ENCODE results near the gene RNF213.

GRCh38 chr17:80248894-80249710 is 11.6 kb upstream of the RNF213 start:
- no peak for TF ChIP-seq EZH2phosphoT487 (IDR thresholded peaks at IDR 0.05; ENCODE audit: borderline replicate concordance)
- no peak for TF ChIP-seq POLR2AphosphoS5 (IDR thresholded peaks at IDR 0.05; ENCODE audit: low read depth, low read length)
- no peak for TF ChIP-seq CTCF (IDR thresholded peaks at IDR 0.05 in 2 of 3, conservative IDR thresholded peaks at IDR 0.05 in 1 of 3; ENCODE audit: borderline replicate concordance in 1 of 3, insufficient read depth in 1 of 3, low read depth in 2 of 3, low read length in 2 of 3)
- TF ChIP-seq EGR1 (IDR thresholded peaks at IDR 0.05; ENCODE audit: low read depth), result no peak
- no peak for TF ChIP-seq ZFX (IDR thresholded peaks at IDR 0.05)
- no peak for TF ChIP-seq FOSL1 (IDR thresholded peaks at IDR 0.05; ENCODE audit: low read depth)
- no peak for TF ChIP-seq EZH2 (IDR thresholded peaks at IDR 0.05)
- no peak for TF ChIP-seq POLR2A (IDR thresholded peaks at IDR 0.05; ENCODE audit: borderline replicate concordance, extremely low read depth, insufficient read depth, insufficient read length)
